Measurements from ENCODE around the gene TIFAB.

The TIFAB gene

GRCh38 chr5:135453613-135454012, 1.5 kb upstream of the TIFAB start:
- no peak for ATAC-seq
- Mint-ChIP-seq H3K9me3 (no peaks in the 10 kb centered on the region), H3K27me3 (peaks cover 40% of the 10 kb centered on the region)

GRCh38 chr5:135451581-135452320, 400 bp downstream of the TIFAB start:
- Mint-ChIP-seq H3K4me3 (no peak overlapping the region), H3K27me3 (peaks cover 22% of the 10 kb centered on the region), H3K27ac (no peak overlapping the region), H3K9me3 (no peaks in the 10 kb centered on the region), H3K4me1 (no peaks in the 10 kb centered on the region)
- ATAC-seq (no peak), DNase-seq (no peak)

More at GRCh38 chr5:135453613-135454012, 1.5 kb upstream of the TIFAB start:
- no peak for DNase-seq
- H3K4me1 Mint-ChIP-seq = no peaks in the 10 kb centered on the region
- H3K4me3 Mint-ChIP-seq = no peak overlapping the region
- no peak overlapping the region for H3K27ac Mint-ChIP-seq

GRCh38 chr5:135450952-135451351, 1.2 kb downstream of the TIFAB start:
- peaks cover 14% of the 10 kb centered on the region for H3K27me3 Mint-ChIP-seq
- ATAC-seq (no peak), DNase-seq (no peak)
- H3K9me3 Mint-ChIP-seq = no peaks in the 10 kb centered on the region
- no peak overlapping the region for H3K4me3 Mint-ChIP-seq
- no peak overlapping the region for H3K27ac Mint-ChIP-seq
- no peaks in the 10 kb centered on the region for H3K4me1 Mint-ChIP-seq

- Mint-ChIP-seq H3K27ac (no peak overlapping the region), H3K27me3 (peaks cover 14% of the 10 kb centered on the region), H3K4me3 (no peak overlapping the region), H3K4me1 (no peaks in the 10 kb centered on the region), H3K9me3 (no peaks in the 10 kb centered on the region)
- no peak for ATAC-seq
- DNase-seq = no peak
Observed at GRCh38 chr5:135450336-135450735, 1.8 kb downstream of the TIFAB start.

GRCh38 chr5:135449644-135450043, 2.5 kb downstream of the TIFAB start:
- Mint-ChIP-seq H3K4me3 (no peak overlapping the region), H3K27ac (no peak overlapping the region), H3K27me3 (peaks cover 14% of the 10 kb centered on the region), H3K9me3 (no peaks in the 10 kb centered on the region), H3K4me1 (no peaks in the 10 kb centered on the region)
- DNase-seq = no peak
- no peak for ATAC-seq

GRCh38 chr5:135448791-135449507, 3.2 kb downstream of the TIFAB start:
- Mint-ChIP-seq H3K4me3 (no peak overlapping the region), H3K27ac (peak overlapping the region in 1 of 2 donors; percentile 46), H3K9me3 (no peaks in the 10 kb centered on the region), H3K27me3 (peaks cover 14% of the 10 kb centered on the region), H3K4me1 (no peaks in the 10 kb centered on the region)
- ATAC-seq (no peak), DNase-seq (no peak)

GRCh38 chr5:135448071-135448739, 3.9 kb downstream of the TIFAB start:
- Mint-ChIP-seq H3K27me3 (peaks cover 12% of the 10 kb centered on the region), H3K4me3 (no peak overlapping the region), H3K27ac (no peak overlapping the region), H3K4me1 (no peaks in the 10 kb centered on the region), H3K9me3 (no peaks in the 10 kb centered on the region)
- ATAC-seq = no peak
- no peak for DNase-seq

- no peaks in the 10 kb centered on the region for H3K4me1 Mint-ChIP-seq
- peaks cover 4% of the 10 kb centered on the region for H3K27me3 Mint-ChIP-seq
- no peak within 1 kb of the TSS for H3K4me3 Mint-ChIP-seq
- no peak for ATAC-seq
- H3K9me3 Mint-ChIP-seq = no peaks in the 10 kb centered on the region
- no peak for DNase-seq
- no peak within 1 kb of the TSS for H3K27ac Mint-ChIP-seq
Observed at GRCh38 chr5:135447298-135447929, 4.7 kb downstream of the TIFAB start, which contains the start of gene DCANP1. DCANP1 (minus strand) TSS chr5:135447348; CDS start chr5:135447108, 240 bp downstream.

GRCh38 chr5:135446615-135447014, 5.5 kb downstream of the TIFAB start:
- Mint-ChIP-seq H3K4me1 (no peaks in the 10 kb centered on the region), H3K27ac (no peak overlapping the region), H3K9me3 (no peaks in the 10 kb centered on the region), H3K4me3 (no peak overlapping the region), H3K27me3 (no peaks in the 10 kb centered on the region)
- no peak for DNase-seq
- no peak for ATAC-seq

- no peak for ATAC-seq
- no peak overlapping the region for H3K27ac Mint-ChIP-seq
- no peak for DNase-seq
- H3K4me1 Mint-ChIP-seq = no peaks in the 10 kb centered on the region
- H3K9me3 Mint-ChIP-seq = no peaks in the 10 kb centered on the region
- no peak overlapping the region for H3K4me3 Mint-ChIP-seq
- H3K27me3 Mint-ChIP-seq = no peaks in the 10 kb centered on the region
Observed at GRCh38 chr5:135446206-135446605, 5.9 kb downstream of the TIFAB start.

GRCh38 chr5:135445306-135445985, 6.7 kb downstream of the TIFAB start:
- Mint-ChIP-seq H3K4me3 (no peak overlapping the region), H3K27ac (no peak overlapping the region), H3K9me3 (no peaks in the 10 kb centered on the region), H3K27me3 (no peaks in the 10 kb centered on the region), H3K4me1 (no peaks in the 10 kb centered on the region)
- ATAC-seq (no peak), DNase-seq (no peak)

- DNase-seq (no peak), ATAC-seq (peak; percentile 7)
- Mint-ChIP-seq H3K4me3 (no peak overlapping the region), H3K27me3 (no peaks in the 10 kb centered on the region), H3K9me3 (no peaks in the 10 kb centered on the region), H3K27ac (no peak overlapping the region), H3K4me1 (no peaks in the 10 kb centered on the region)
Observed at GRCh38 chr5:135444881-135445280, 7.3 kb downstream of the TIFAB start.

- no peaks in the 10 kb centered on the region for H3K4me1 Mint-ChIP-seq
- no peaks in the 10 kb centered on the region for H3K27me3 Mint-ChIP-seq
- DNase-seq = no peak
- H3K4me3 Mint-ChIP-seq = no peak overlapping the region
- H3K9me3 Mint-ChIP-seq = no peaks in the 10 kb centered on the region
- no peak for ATAC-seq
- no peak overlapping the region for H3K27ac Mint-ChIP-seq
Observed at GRCh38 chr5:135444360-135444759, 7.8 kb downstream of the TIFAB start.

- H3K27ac Mint-ChIP-seq = no peak overlapping the region
- no peaks in the 10 kb centered on the region for H3K4me1 Mint-ChIP-seq
- H3K27me3 Mint-ChIP-seq = no peaks in the 10 kb centered on the region
- H3K9me3 Mint-ChIP-seq = no peaks in the 10 kb centered on the region
- DNase-seq = no peak
- no peak for ATAC-seq
- H3K4me3 Mint-ChIP-seq = no peak overlapping the region
Observed at GRCh38 chr5:135443161-135443960, 8.8 kb downstream of the TIFAB start.
